A673 (cell line): ENCODE results near the gene AIF1.

Experiments used
- EZH2 ChIP-seq: fragments of 200-600 bp; sonication (generic); IDR thresholded peaks from 2 replicates; pipeline ENCODE4 v1.6.1; 2017; ENCODE audit warnings: borderline replicate concordance, low read depth, mild to moderate bottlenecking, mixed read lengths, antibody characterized with exemption, low read length; ENCODE audit not compliant: poor library complexity, severe bottlenecking
- TF ChIP-seq, protein P1 (sequence below): fragments of 300-800, 200-600 bp; sonication (generic); conservative IDR thresholded peaks from 2 replicates; pipeline ENCODE4 v1.5.1; 2017; ENCODE audit warnings: low read depth, mild to moderate bottlenecking, antibody characterized with exemption, low read length, moderate library complexity, mixed read lengths

GRCh38 chr6:31607317-31607716 lies 7.7 kb upstream of the AIF1 start:
- TF ChIP-seq, protein P1, sequence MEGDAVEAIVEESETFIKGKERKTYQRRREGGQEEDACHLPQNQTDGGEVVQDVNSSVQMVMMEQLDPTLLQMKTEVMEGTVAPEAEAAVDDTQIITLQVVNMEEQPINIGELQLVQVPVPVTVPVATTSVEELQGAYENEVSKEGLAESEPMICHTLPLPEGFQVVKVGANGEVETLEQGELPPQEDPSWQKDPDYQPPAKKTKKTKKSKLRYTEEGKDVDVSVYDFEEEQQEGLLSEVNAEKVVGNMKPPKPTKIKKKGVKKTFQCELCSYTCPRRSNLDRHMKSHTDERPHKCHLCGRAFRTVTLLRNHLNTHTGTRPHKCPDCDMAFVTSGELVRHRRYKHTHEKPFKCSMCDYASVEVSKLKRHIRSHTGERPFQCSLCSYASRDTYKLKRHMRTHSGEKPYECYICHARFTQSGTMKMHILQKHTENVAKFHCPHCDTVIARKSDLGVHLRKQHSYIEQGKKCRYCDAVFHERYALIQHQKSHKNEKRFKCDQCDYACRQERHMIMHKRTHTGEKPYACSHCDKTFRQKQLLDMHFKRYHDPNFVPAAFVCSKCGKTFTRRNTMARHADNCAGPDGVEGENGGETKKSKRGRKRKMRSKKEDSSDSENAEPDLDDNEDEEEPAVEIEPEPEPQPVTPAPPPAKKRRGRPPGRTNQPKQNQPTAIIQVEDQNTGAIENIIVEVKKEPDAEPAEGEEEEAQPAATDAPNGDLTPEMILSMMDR: no peak
- no peak for TF ChIP-seq EZH2
